Gastroesophageal sphincter (tissue), 3 donors: Measurements from ENCODE around the gene EMCN.

Experiments used
- EP300 ChIP-seq: sonication (generic); formaldehyde crosslinking; IDR thresholded peaks from one replicate; pipeline ENCODE4 v1.6.1; 2017; ENCODE audit warnings: antibody characterized with exemption, mild to moderate bottlenecking
- POLR2A ChIP-seq, 2 donors: fragments of 450-650 bp; IDR thresholded peaks; one replicate each; pipeline ENCODE4 v1.6.1; 2017; ENCODE audit warnings: antibody characterized with exemption in 2 of 2, mild to moderate bottlenecking in 2 of 2, moderate library complexity in 1 of 2
- POLR2AphosphoS5 ChIP-seq: sonication (generic); formaldehyde crosslinking; IDR thresholded peaks from one replicate; pipeline ENCODE4 v1.6.1; 2017; ENCODE audit warnings: antibody characterized with exemption
- TF ChIP-seq, protein P1 (sequence below), 4 experiments: fragments of 200-600 bp in 2 of 4; fragments of 450-650 bp in 2 of 4; sonication (generic) in 1 of 4; IDR thresholded peaks; one replicate each; pipeline ENCODE4 v1.5.1; 2017 to 2019; ENCODE audit warnings: antibody characterized with exemption in 4 of 4, mild to moderate bottlenecking in 2 of 4, moderate library complexity in 2 of 4

GRCh38 chr4:100508691-100509090 is 9.1 kb downstream of the EMCN start:
- TF ChIP-seq, protein P1, sequence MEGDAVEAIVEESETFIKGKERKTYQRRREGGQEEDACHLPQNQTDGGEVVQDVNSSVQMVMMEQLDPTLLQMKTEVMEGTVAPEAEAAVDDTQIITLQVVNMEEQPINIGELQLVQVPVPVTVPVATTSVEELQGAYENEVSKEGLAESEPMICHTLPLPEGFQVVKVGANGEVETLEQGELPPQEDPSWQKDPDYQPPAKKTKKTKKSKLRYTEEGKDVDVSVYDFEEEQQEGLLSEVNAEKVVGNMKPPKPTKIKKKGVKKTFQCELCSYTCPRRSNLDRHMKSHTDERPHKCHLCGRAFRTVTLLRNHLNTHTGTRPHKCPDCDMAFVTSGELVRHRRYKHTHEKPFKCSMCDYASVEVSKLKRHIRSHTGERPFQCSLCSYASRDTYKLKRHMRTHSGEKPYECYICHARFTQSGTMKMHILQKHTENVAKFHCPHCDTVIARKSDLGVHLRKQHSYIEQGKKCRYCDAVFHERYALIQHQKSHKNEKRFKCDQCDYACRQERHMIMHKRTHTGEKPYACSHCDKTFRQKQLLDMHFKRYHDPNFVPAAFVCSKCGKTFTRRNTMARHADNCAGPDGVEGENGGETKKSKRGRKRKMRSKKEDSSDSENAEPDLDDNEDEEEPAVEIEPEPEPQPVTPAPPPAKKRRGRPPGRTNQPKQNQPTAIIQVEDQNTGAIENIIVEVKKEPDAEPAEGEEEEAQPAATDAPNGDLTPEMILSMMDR (IDR thresholded peaks at IDR 0.05) = no peak
- no peak for TF ChIP-seq POLR2AphosphoS5
- no peak for TF ChIP-seq POLR2A (IDR thresholded peaks at IDR 0.05)
- TF ChIP-seq EP300 = no peak
